HL-60 (cell line): Measurements from ENCODE around the gene TRPV5.

Source experiments
- CTCF ChIP-seq: IDR thresholded peaks from one replicate; pipeline ENCODE4 v1.5.1; 2011; ENCODE audit warnings: low read length, control low read depth, inconsistent platforms; ENCODE audit not compliant: insufficient read depth
- GABPA ChIP-seq: IDR thresholded peaks from 2 replicates; pipeline ENCODE4 v1.6.1; 2012; ENCODE audit warnings: low read depth
- POLR2AphosphoS5 ChIP-seq: IDR thresholded peaks from 2 replicates; pipeline ENCODE4 v1.6.1; 2012; ENCODE audit warnings: low read depth
- TF ChIP-seq, protein P1 (sequence below): IDR thresholded peaks from 2 replicates; pipeline ENCODE4 v1.6.1; 2012; ENCODE audit warnings: low read depth; ENCODE audit not compliant: insufficient replicate concordance

- TF ChIP-seq CTCF (no peak), POLR2AphosphoS5 (no peak), GABPA (no peak)
- TF ChIP-seq, protein P1, sequence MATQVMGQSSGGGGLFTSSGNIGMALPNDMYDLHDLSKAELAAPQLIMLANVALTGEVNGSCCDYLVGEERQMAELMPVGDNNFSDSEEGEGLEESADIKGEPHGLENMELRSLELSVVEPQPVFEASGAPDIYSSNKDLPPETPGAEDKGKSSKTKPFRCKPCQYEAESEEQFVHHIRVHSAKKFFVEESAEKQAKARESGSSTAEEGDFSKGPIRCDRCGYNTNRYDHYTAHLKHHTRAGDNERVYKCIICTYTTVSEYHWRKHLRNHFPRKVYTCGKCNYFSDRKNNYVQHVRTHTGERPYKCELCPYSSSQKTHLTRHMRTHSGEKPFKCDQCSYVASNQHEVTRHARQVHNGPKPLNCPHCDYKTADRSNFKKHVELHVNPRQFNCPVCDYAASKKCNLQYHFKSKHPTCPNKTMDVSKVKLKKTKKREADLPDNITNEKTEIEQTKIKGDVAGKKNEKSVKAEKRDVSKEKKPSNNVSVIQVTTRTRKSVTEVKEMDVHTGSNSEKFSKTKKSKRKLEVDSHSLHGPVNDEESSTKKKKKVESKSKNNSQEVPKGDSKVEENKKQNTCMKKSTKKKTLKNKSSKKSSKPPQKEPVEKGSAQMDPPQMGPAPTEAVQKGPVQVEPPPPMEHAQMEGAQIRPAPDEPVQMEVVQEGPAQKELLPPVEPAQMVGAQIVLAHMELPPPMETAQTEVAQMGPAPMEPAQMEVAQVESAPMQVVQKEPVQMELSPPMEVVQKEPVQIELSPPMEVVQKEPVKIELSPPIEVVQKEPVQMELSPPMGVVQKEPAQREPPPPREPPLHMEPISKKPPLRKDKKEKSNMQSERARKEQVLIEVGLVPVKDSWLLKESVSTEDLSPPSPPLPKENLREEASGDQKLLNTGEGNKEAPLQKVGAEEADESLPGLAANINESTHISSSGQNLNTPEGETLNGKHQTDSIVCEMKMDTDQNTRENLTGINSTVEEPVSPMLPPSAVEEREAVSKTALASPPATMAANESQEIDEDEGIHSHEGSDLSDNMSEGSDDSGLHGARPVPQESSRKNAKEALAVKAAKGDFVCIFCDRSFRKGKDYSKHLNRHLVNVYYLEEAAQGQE, result no peak
Observed at GRCh38 chr7:142862786-142863400, 70.7 kb downstream of the TRPV5 start.
